GM12875 (cell line): ENCODE results near the gene PTPRZ1.

Experiments
- H3K4me3 ChIP-seq: one replicate; pipeline ENCODE4 v1.5.1; 2011; ENCODE audit warnings: low read depth, low read length, control low read depth
- CTCF ChIP-seq: IDR thresholded peaks from 2 replicates; pipeline ENCODE4 v1.5.1; 2011; ENCODE audit warnings: low read depth, mild to moderate bottlenecking, control low read depth, inconsistent platforms, low read length, moderate library complexity, borderline replicate concordance; ENCODE audit not compliant: insufficient read depth

PTPRZ1 gene

GRCh38 chr7:121872831-121873288 lies at the start of gene PTPRZ1:
TSS of gene PTPRZ1 (plus strand) at chr7:121873161. CDS start at chr7:121873500, 339 bp downstream.
- H3K4me3 ChIP-seq = no peak within 1 kb of the TSS
- TF ChIP-seq CTCF = no peak

GRCh38 chr7:121824276-121824675 lies 48.7 kb upstream of the PTPRZ1 start:
- no peak overlapping the region for H3K4me3 ChIP-seq
- no peak for TF ChIP-seq CTCF

GRCh38 chr7:121831351-121831750 lies 41.6 kb upstream of the PTPRZ1 start:
- TF ChIP-seq CTCF = no peak
- H3K4me3 ChIP-seq = no peak overlapping the region

- TF ChIP-seq CTCF = no peak
- no peak overlapping the region for H3K4me3 ChIP-seq
These were observed 41.2 kb upstream of the PTPRZ1 start for GRCh38 chr7:121831801-121832200.

- H3K4me3 ChIP-seq = no peak overlapping the region
- TF ChIP-seq CTCF = no peak
These were observed 40.6 kb upstream of the PTPRZ1 start for GRCh38 chr7:121832347-121832746.

- no peak for TF ChIP-seq CTCF
- H3K4me3 ChIP-seq = no peak overlapping the region
These were observed 39.0 kb upstream of the PTPRZ1 start for GRCh38 chr7:121833991-121834390.

GRCh38 chr7:121837462-121837861 lies 35.5 kb upstream of the PTPRZ1 start:
- no peak overlapping the region for H3K4me3 ChIP-seq
- TF ChIP-seq CTCF = no peak
